Smooth muscle cell (in vitro differentiated cells): ENCODE data around the gene GM2A. TPM values are rescaled to one million over a fixed set of nuclear protein-coding genes. Genes with fewer than 3 reads are reported as not detected.
A peak's percentile ranks its signal among the peaks of the same experiment; 100 is the strongest.
"Not testable (repeated sequence)": the region's sequence is repeated elsewhere in the genome, so short reads cannot be mapped to it uniquely, and the experiment has no call there.

Experiments used
- DNase-seq: peaks from one replicate; lab custom pipeline; 2025; ENCODE audit not compliant: unreplicated experiment; lab: John Stamatoyannopoulos, UW
- H2AFZ ChIP-seq: fragments of 200-600 bp; sonication (generic); 2 replicates; pipeline ENCODE4 v1.6.0; 2016; ENCODE audit warnings: antibody characterized with exemption, low read depth, mild to moderate bottlenecking
- H3F3A ChIP-seq: fragments of 200-600 bp; sonication (generic); 2 replicates; pipeline ENCODE4 v1.6.0; 2017; ENCODE audit warnings: antibody characterized with exemption, low read depth
- H3K27ac ChIP-seq: fragments of 200-600 bp; sonication (generic); 2 replicates; pipeline ENCODE4 v1.5.1; 2016; ENCODE audit warnings: low read depth, mild to moderate bottlenecking
- H3K27me3 ChIP-seq: fragments of 200-600 bp; sonication (generic); 2 replicates; pipeline ENCODE4 v1.6.1; 2016; ENCODE audit warnings: low read depth, mild to moderate bottlenecking
- H3K36me3 ChIP-seq: fragments of 200-600 bp; sonication (generic); 2 replicates; pipeline ENCODE4 v1.5.1; 2016; ENCODE audit warnings: low read depth
- H3K4me1 ChIP-seq: fragments of 200-600 bp; sonication (generic); 2 replicates; pipeline ENCODE4 v1.5.1; 2016; ENCODE audit warnings: low read depth
- H3K4me2 ChIP-seq: fragments of 200-600 bp; sonication (generic); 2 replicates; pipeline ENCODE4 v1.6.0; 2016; ENCODE audit warnings: mild to moderate bottlenecking
- H3K4me3 ChIP-seq: fragments of 200-600 bp; sonication (generic); 2 replicates; pipeline ENCODE4 v1.5.1; 2016; ENCODE audit warnings: mild to moderate bottlenecking
- H3K79me2 ChIP-seq: fragments of 200-600 bp; sonication (generic); 2 replicates; pipeline ENCODE4 v1.6.0; 2016; ENCODE audit warnings: low read depth, mild to moderate bottlenecking
- H3K9ac ChIP-seq: fragments of 200-600 bp; sonication (generic); 2 replicates; pipeline ENCODE4 v1.6.0; 2016; ENCODE audit warnings: low read depth
- H3K9me3 ChIP-seq: fragments of 200-600 bp; sonication (generic); replicated peaks from 2 replicates; pipeline ENCODE4 v1.5.1; 2016; ENCODE audit warnings: low read depth
- H4K20me1 ChIP-seq: fragments of 200-600 bp; sonication (generic); 2 replicates; pipeline ENCODE4 v1.6.0; 2016; ENCODE audit warnings: low read depth
- WGBS: methylation state at CpG from one replicate; pipeline ENCODE4 v1.1.7; 2016; ENCODE audit warnings: low lambda C conversion rate; 5-methylcytosine and 5-hydroxymethylcytosine counted together
- polyA plus RNA-seq: library from polyadenylated mRNA; unstranded; fragments of >200 nt; fragmentation: Nextera tagmentation; extraction: Ambion mirVana; gene quantifications from 2 replicates; pipeline ENCODE4 v1.2.1, GENCODE V29; 2016
- total RNA-seq: library from RNA; depleted of rRNA; stranded (reverse); fragments of >200 nt; gene quantifications from 2 replicates; pipeline ENCODE4 v1.2.3, GENCODE V29; 2014
- TF ChIP-seq, protein P1 (sequence below): fragments of 200-600 bp; sonication (generic); IDR thresholded peaks from 2 replicates; pipeline ENCODE4 v1.5.1; 2017; ENCODE audit warnings: borderline replicate concordance, mild to moderate bottlenecking, antibody characterized with exemption; ENCODE audit not compliant: insufficient read depth, poor library complexity, severe bottlenecking

Gene GM2A
- total and polyA plus RNA-seq, 2 experiments from 2014 or later: 16.3 to 36.1 TPM

DNA sequence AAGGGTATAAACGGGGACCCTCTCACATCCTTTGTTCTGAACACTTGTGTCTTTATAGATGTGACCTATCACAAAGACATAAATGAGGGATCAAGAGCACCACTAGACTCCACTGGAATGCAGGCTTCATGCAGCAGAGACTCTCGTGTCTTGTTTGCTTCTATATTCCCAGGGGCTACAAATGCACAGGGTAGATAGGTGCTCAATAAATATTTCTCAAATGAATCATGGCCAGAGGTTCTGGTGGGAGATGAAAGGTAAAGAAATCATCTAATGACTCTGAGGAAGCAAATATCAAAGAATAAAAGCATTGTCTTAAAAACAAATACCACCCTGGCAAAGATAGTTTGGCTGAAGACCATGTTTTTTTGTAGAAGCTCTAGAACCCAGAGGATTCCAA lies 44.0 kb downstream of the GM2A start:
- H3K79me2 ChIP-seq: no peaks in the 10 kb centered on the region
- H3K27me3 ChIP-seq: no peaks in the 10 kb centered on the region
- TF ChIP-seq, protein P1, sequence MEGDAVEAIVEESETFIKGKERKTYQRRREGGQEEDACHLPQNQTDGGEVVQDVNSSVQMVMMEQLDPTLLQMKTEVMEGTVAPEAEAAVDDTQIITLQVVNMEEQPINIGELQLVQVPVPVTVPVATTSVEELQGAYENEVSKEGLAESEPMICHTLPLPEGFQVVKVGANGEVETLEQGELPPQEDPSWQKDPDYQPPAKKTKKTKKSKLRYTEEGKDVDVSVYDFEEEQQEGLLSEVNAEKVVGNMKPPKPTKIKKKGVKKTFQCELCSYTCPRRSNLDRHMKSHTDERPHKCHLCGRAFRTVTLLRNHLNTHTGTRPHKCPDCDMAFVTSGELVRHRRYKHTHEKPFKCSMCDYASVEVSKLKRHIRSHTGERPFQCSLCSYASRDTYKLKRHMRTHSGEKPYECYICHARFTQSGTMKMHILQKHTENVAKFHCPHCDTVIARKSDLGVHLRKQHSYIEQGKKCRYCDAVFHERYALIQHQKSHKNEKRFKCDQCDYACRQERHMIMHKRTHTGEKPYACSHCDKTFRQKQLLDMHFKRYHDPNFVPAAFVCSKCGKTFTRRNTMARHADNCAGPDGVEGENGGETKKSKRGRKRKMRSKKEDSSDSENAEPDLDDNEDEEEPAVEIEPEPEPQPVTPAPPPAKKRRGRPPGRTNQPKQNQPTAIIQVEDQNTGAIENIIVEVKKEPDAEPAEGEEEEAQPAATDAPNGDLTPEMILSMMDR: no peak
- H3F3A ChIP-seq: no peaks in the 10 kb centered on the region
- WGBS: 68% methylated on average over 2 of the region's 2 CpGs
- no peak for DNase-seq
- no peaks in the 10 kb centered on the region for H3K36me3 ChIP-seq
- H4K20me1 ChIP-seq: no peaks in the 10 kb centered on the region
- no peak overlapping the region for H3K27ac ChIP-seq
- H3K9ac ChIP-seq: no peak overlapping the region
- no peak overlapping the region for H3K4me2 ChIP-seq
- H2AFZ ChIP-seq: no peak overlapping the region
- no peaks in the 10 kb centered on the region for H3K9me3 ChIP-seq
- no peaks in the 10 kb centered on the region for H3K4me1 ChIP-seq
- no peak overlapping the region for H3K4me3 ChIP-seq

DNA sequence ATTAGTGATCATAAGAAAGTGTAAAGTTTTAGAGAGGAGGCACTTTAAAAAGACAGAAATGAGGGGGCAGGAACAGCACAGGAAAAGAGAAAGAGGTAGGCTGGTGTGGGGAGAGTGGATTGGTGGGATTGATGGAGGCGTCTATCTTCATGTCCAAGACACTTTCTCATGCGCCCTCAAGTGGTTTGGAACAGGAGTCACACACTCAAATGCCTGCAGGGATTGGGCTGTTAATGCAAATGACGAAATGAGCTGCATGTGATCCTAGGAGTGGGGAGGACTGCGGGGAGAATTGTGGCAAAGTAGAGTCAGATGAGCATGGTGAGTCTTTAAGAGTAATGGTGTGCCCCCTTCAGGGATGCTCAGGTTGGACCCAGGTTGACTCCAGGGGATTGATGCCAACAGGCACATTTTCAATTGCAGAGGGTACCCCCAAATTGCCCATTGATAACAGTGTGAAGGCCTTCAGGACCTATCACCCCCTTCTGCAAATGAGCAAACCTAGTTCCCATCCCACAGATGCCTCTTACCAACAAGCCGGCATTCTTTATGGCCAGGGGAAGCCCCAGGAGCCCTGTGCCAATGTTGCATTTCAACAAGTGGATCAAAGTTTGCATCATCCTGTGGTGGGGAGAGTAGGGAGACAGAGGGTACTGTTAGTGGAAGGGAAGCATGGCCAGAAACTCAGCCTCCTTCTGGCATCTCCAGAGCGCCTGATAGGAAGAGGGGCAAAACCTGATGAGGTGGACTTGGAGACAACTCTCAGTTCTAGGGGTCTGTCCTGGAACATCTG lies 45.3 kb downstream of the GM2A start:
- TF ChIP-seq, protein P1: peak; percentile 35
- Histone ChIP-seq H3K9me3 (no peaks in the 10 kb centered on the region), H3F3A (no peaks in the 10 kb centered on the region), H3K36me3 (no peaks in the 10 kb centered on the region), H4K20me1 (no peaks in the 10 kb centered on the region), H3K4me2 (no peak overlapping the region), H2AFZ (no peak overlapping the region), H3K27ac (no peak overlapping the region), H3K9ac (no peak overlapping the region), H3K4me3 (no peak overlapping the region), H3K4me1 (no peaks in the 10 kb centered on the region), H3K79me2 (no peaks in the 10 kb centered on the region), H3K27me3 (no peaks in the 10 kb centered on the region)
- WGBS: 76% methylated on average over 6 of the region's 6 CpGs
- no peak for DNase-seq

DNA sequence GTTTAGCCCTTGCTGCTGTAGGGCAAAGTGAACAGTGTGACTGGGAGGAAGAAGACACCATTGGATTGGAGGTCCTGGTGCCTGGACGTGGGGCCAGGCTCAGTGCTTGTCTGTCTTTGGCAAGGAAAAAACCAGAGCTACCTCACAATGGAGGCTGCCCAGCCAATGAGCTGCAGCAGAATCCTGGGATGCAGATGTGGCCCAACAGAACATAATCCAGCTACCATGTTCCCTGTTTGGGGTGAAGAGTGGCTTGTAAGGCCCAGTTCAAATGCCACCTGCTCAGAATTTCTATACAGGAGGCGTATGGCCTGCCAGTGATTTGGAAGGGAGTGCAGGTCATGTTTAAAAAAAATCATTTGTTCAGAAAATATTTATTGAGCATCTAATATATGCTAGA lies 50.7 kb downstream of the GM2A start, which contains the start of gene SLC36A3:
SLC36A3 (minus strand) TSS at position 101 of the 400 bp plus-strand sequence. CDS start 412 bp downstream, outside the sequence.
- DNase-seq: no peak
- Histone ChIP-seq H3F3A (no peaks in the 10 kb centered on the region), H3K4me2 (no peak within 1 kb of the TSS), H4K20me1 (no peaks in the 10 kb centered on the region), H3K27ac (no peak within 1 kb of the TSS), H3K4me1 (no peaks in the 10 kb centered on the region), H3K36me3 (no peaks in the 10 kb centered on the region), H2AFZ (no peak within 1 kb of the TSS), H3K9me3 (no peaks in the 10 kb centered on the region), H3K27me3 (no peaks in the 10 kb centered on the region), H3K9ac (no peak within 1 kb of the TSS), H3K4me3 (no peak within 1 kb of the TSS), H3K79me2 (no peaks in the 10 kb centered on the region)
- WGBS: 89% methylated on average over 2 of the region's 2 CpGs
- TF ChIP-seq, protein P1: no peak

- not testable (repeated sequence) for H3K9ac ChIP-seq, H3K9me3 ChIP-seq, H3K36me3 ChIP-seq, H3K4me1 ChIP-seq, H3K27ac ChIP-seq, H3K4me2 ChIP-seq, H3K79me2 ChIP-seq, H3K27me3 ChIP-seq, H3K4me3 ChIP-seq, H4K20me1 ChIP-seq, H3F3A ChIP-seq, H2AFZ ChIP-seq, DNase-seq
- WGBS: 98% methylated on average over 14 of the region's 27 CpGs
Measured at GRCh38 chr5:151309266-151309665, 56.3 kb downstream of the GM2A start.

GRCh38 chr5:151309821-151310220 lies 56.8 kb downstream of the GM2A start:
- not testable (repeated sequence) for H3K79me2 ChIP-seq, H3K27me3 ChIP-seq, H3K9me3 ChIP-seq, H3K27ac ChIP-seq, H3K4me3 ChIP-seq, H3F3A ChIP-seq, H3K36me3 ChIP-seq, H3K4me1 ChIP-seq, DNase-seq, H2AFZ ChIP-seq, H4K20me1 ChIP-seq, H3K4me2 ChIP-seq, H3K9ac ChIP-seq
- 90% methylated on average over 15 of the region's 15 CpGs for WGBS
